K562 (cell line): ENCODE data around the gene MYBPC3. TPM values are rescaled to one million over a fixed set of nuclear protein-coding genes. Genes with fewer than 3 reads are reported as not detected.

ENCODE experiments used
- CAMTA2 ChIP-seq: fragments of 250-450 bp; sonication (Bioruptor Pico); conservative IDR thresholded peaks from 2 replicates; pipeline ENCODE4 v1.5.1; 2022
- CBFA2T2 ChIP-seq: fragments of 450-650 bp; conservative IDR thresholded peaks from 2 replicates; pipeline ENCODE4 v1.6.1; 2017; ENCODE audit warnings: mild to moderate bottlenecking
- CBFB ChIP-seq: sonication (generic); formaldehyde crosslinking; IDR thresholded peaks from 2 replicates; pipeline ENCODE4 v1.4.0; 2020; ENCODE audit warnings: mild to moderate bottlenecking, missing genetic modification reagents
- EGR1 ChIP-seq: fragments of 450-650 bp; conservative IDR thresholded peaks from 2 replicates; pipeline ENCODE4 v1.6.1; 2017; ENCODE audit warnings: mild to moderate bottlenecking
- IRF2 ChIP-seq: sonication (generic); formaldehyde crosslinking; IDR thresholded peaks from 2 replicates; pipeline ENCODE4 v1.8.1; 2022; ENCODE audit warnings: mild to moderate bottlenecking, missing genetic modification reagents
- MBD2 ChIP-seq: sonication (generic); IDR thresholded peaks from 2 replicates; pipeline ENCODE4 v1.6.1; 2016; ENCODE audit warnings: low read depth, borderline replicate concordance
- POLR2B ChIP-seq: fragments of 450-650 bp; IDR thresholded peaks from 2 replicates; pipeline ENCODE4 v1.6.1; 2018; ENCODE audit warnings: low read depth; ENCODE audit not compliant: partially characterized antibody
- RBBP5 ChIP-seq: fragments of 200-600 bp; sonication (generic); IDR thresholded peaks from 2 replicates; pipeline ENCODE4 v1.6.1; 2012; ENCODE audit warnings: borderline replicate concordance, mild to moderate bottlenecking, low read length, control low read depth, inconsistent platforms; ENCODE audit not compliant: insufficient read depth, poor library complexity, severe bottlenecking
- RBFOX2 ChIP-seq: fragments of 200-400 bp; formaldehyde crosslinking; IDR thresholded peaks from 2 replicates; pipeline ENCODE4 v1.6.1; 2017; ENCODE audit warnings: low read depth, mild to moderate bottlenecking, low read length, moderate library complexity
- SIX5 ChIP-seq, 2 experiments: IDR thresholded peaks; 2 replicates each; pipeline ENCODE4 v1.6.1; 2011; ENCODE audit warnings: low read length in 2 of 2, borderline replicate concordance in 1 of 2, low read depth in 1 of 2, mild to moderate bottlenecking in 1 of 2, moderate library complexity in 1 of 2; ENCODE audit not compliant: insufficient read depth in 1 of 2
- SMAD1 ChIP-seq: fragments of 150-350 bp; IDR thresholded peaks from 2 replicates; pipeline ENCODE4 v1.6.1; 2014; ENCODE audit warnings: low read length, low read depth; ENCODE audit not compliant: partially characterized antibody
- TARDBP ChIP-seq: fragments of 450-650 bp; IDR thresholded peaks from 2 replicates; pipeline ENCODE4 v1.6.1; 2016
- ZFP30 ChIP-seq: fragments of 250-450 bp; sonication (Bioruptor Pico); IDR thresholded peaks from 2 replicates; pipeline ENCODE4 v1.8.0; 2022; ENCODE audit warnings: moderate library complexity, mild to moderate bottlenecking, inconsistent platforms, borderline replicate concordance
- ZNF586 ChIP-seq: fragments of 450-650 bp; formaldehyde crosslinking; conservative IDR thresholded peaks from 2 replicates; pipeline ENCODE4 v1.4.0; 2020; ENCODE audit warnings: mild to moderate bottlenecking, moderate library complexity
- ZNF717 ChIP-seq: fragments of 250-450 bp; sonication (Bioruptor Pico); IDR thresholded peaks from 2 replicates; pipeline ENCODE4 v1.5.0; 2021
- ZNF77 ChIP-seq: fragments of 250-450 bp; sonication (Bioruptor Pico); IDR thresholded peaks from 2 replicates; pipeline ENCODE4 v1.5.0; 2020
- ZNF830 ChIP-seq: fragments of 250-450 bp; sonication (Bioruptor Pico); IDR thresholded peaks from 2 replicates; pipeline ENCODE4 v1.5.0; 2021; ENCODE audit warnings: mild to moderate bottlenecking
- polyA plus RNA-seq, 8 experiments: library from polyadenylated mRNA; depleted of rRNA in 4 of 8; stranded (reverse) in 5 of 8; unstranded in 3 of 8; fragments of >200 nt; fragmentation: Nextera tagmentation in 2 of 8; fragmentation: Illumina TruSeq in 1 of 8; extraction: Ambion mirVana in 2 of 8; extraction: Trizol in 1 of 8; gene quantifications; 2 replicates each; pipeline versions ENCODE4 v1.2.1 to v1.2.3, GENCODE V29; 2011 to 2014; ENCODE audit warnings: inconsistent platforms in 1 of 8, missing spikeins in 1 of 8
- total RNA-seq, 7 experiments: library from RNA; depleted of rRNA in 6 of 7; stranded (reverse); fragments of >200 nt in 6 of 7; fragmentation: Illumina TruSeq in 2 of 7; extraction: Trizol in 2 of 7; gene quantifications; 2 replicates each; pipeline versions ENCODE4 v1.2.1 to v1.2.3, GENCODE V29; 2011 to 2021; ENCODE audit warnings: low replicate concordance in 1 of 7
- TF ChIP-seq, protein P1 (sequence below): fragments of 200-800 bp; sonication (Bioruptor generic); IDR thresholded peaks from 2 replicates; pipeline ENCODE4 v1.6.1; 2017; ENCODE audit warnings: missing genetic modification characterization, missing compliant biosample characterization
- TF ChIP-seq, protein P2 (sequence below): fragments of 450-650 bp; conservative IDR thresholded peaks from 2 replicates; pipeline ENCODE4 v1.6.1; 2016; ENCODE audit warnings: missing genetic modification characterization, low read depth, mild to moderate bottlenecking, control low read depth, missing compliant biosample characterization
- TF ChIP-seq, protein P3 (sequence below), 2 experiments: fragments of 250-450 bp in 1 of 2; fragments of 450-650 bp in 1 of 2; sonication (Bioruptor Pico) in 1 of 2; IDR thresholded peaks; 2 replicates each; pipeline versions ENCODE4 v1.6.1 to v1.8.0; 2016 to 2021; ENCODE audit warnings: mild to moderate bottlenecking in 2 of 2, moderate library complexity in 2 of 2, missing compliant biosample characterization in 1 of 2, missing genetic modification characterization in 1 of 2
- TF ChIP-seq, protein P4 (sequence below): fragments of 150-350 bp; IDR thresholded peaks from 2 replicates; pipeline ENCODE4 v1.6.1; 2014; ENCODE audit warnings: low read depth, mild to moderate bottlenecking, low read length, borderline replicate concordance

MYBPC3 gene
- total and polyA plus RNA-seq, 9 of the 15 experiments (the other 6 are each of a cell fraction or from before 2014, with no cell fraction given) = 0.01 TPM; not detected in 8

DNA sequence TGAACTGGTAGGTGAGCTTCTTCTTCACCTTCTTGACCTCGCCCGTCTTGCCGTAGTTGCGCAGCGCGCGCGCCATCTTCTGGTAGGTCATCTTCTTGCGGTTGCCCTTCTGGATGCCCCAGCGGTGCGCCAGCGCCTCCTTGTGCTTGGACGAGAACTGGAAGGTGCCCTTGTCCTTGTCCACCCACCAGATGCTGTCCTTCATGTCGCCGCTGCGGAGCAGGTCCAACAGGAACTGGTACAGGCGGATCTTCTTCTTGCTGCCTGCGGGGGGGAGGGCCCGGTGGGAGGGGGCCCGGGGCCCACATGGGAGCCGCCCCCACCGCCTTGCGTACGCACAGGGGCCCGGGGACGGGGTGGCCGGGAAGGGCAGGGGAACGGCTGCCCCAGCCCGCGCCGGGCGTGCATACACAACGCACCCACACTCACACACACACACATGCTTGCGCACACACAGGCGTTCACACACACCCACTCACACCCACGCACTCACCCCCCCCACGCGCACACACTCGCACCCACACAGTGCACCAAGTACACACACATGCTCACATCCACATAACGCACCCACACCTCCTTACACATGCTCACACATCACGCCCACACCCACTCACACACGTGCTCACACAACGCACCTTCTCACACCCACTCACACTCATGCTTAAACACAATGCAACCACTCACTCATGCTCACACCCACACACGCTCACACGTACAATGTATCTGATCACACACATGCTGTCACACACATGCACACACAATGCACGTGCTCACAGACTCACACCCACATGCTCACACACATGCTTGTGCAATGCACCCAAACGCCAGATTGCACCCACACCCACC is 3.0 kb upstream of the MYBPC3 start (continued):
- no peak for TF ChIP-seq SIX5 (IDR thresholded peaks at IDR 0.05; ENCODE audit: borderline replicate concordance in 1 of 2, insufficient read depth in 1 of 2, low read depth in 1 of 2, low read length in 2 of 2)
- no peak for TF ChIP-seq CAMTA2 (CRISPR knock-in tag)
- no peak for TF ChIP-seq ZNF586
- TF ChIP-seq, protein P1, sequence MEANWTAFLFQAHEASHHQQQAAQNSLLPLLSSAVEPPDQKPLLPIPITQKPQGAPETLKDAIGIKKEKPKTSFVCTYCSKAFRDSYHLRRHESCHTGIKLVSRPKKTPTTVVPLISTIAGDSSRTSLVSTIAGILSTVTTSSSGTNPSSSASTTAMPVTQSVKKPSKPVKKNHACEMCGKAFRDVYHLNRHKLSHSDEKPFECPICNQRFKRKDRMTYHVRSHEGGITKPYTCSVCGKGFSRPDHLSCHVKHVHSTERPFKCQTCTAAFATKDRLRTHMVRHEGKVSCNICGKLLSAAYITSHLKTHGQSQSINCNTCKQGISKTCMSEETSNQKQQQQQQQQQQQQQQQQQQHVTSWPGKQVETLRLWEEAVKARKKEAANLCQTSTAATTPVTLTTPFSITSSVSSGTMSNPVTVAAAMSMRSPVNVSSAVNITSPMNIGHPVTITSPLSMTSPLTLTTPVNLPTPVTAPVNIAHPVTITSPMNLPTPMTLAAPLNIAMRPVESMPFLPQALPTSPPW (CRISPR knock-in tag) = peak; percentile 70
- TF ChIP-seq ZFP30 (CRISPR knock-in tag) = no peak
- TF ChIP-seq CBFB = peak; percentile 98
- peak; percentile 25 for TF ChIP-seq POLR2B
- TF ChIP-seq ZNF77 = no peak
- no peak for TF ChIP-seq ZNF717 (CRISPR knock-in tag)
- TF ChIP-seq EGR1 = peak; percentile 97
- TF ChIP-seq SMAD1 = no peak
- TF ChIP-seq, protein P2, sequence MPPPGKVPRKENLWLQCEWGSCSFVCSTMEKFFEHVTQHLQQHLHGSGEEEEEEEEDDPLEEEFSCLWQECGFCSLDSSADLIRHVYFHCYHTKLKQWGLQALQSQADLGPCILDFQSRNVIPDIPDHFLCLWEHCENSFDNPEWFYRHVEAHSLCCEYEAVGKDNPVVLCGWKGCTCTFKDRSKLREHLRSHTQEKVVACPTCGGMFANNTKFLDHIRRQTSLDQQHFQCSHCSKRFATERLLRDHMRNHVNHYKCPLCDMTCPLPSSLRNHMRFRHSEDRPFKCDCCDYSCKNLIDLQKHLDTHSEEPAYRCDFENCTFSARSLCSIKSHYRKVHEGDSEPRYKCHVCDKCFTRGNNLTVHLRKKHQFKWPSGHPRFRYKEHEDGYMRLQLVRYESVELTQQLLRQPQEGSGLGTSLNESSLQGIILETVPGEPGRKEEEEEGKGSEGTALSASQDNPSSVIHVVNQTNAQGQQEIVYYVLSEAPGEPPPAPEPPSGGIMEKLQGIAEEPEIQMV = no peak
- no peak for TF ChIP-seq MBD2
- no peak for TF ChIP-seq RBBP5
- TF ChIP-seq, protein P3, sequence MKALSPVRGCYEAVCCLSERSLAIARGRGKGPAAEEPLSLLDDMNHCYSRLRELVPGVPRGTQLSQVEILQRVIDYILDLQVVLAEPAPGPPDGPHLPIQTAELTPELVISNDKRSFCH (CRISPR knock-in tag; IDR thresholded peaks at IDR 0.05) = no peak
- TF ChIP-seq, protein P3 (tag; IDR thresholded peaks at IDR 0.05) = no peak
- TF ChIP-seq ZNF830 (CRISPR knock-in tag) = no peak
- no peak for TF ChIP-seq CBFA2T2
- peak; percentile 46 for TF ChIP-seq RBFOX2
- TF ChIP-seq IRF2 (CRISPR knock-in tag) = no peak
- TF ChIP-seq, protein P4, sequence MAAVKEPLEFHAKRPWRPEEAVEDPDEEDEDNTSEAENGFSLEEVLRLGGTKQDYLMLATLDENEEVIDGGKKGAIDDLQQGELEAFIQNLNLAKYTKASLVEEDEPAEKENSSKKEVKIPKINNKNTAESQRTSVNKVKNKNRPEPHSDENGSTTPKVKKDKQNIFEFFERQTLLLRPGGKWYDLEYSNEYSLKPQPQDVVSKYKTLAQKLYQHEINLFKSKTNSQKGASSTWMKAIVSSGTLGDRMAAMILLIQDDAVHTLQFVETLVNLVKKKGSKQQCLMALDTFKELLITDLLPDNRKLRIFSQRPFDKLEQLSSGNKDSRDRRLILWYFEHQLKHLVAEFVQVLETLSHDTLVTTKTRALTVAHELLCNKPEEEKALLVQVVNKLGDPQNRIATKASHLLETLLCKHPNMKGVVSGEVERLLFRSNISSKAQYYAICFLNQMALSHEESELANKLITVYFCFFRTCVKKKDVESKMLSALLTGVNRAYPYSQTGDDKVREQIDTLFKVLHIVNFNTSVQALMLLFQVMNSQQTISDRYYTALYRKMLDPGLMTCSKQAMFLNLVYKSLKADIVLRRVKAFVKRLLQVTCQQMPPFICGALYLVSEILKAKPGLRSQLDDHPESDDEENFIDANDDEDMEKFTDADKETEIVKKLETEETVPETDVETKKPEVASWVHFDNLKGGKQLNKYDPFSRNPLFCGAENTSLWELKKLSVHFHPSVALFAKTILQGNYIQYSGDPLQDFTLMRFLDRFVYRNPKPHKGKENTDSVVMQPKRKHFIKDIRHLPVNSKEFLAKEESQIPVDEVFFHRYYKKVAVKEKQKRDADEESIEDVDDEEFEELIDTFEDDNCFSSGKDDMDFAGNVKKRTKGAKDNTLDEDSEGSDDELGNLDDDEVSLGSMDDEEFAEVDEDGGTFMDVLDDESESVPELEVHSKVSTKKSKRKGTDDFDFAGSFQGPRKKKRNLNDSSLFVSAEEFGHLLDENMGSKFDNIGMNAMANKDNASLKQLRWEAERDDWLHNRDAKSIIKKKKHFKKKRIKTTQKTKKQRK = no peak
- TF ChIP-seq TARDBP = peak; percentile 81
